Subcutaneous abdominal adipose tissue (tissue), 5 donors: ENCODE measurements around the gene MUC5AC.

Experiments used
- H3K27ac ChIP-seq: one replicate; pipeline ENCODE4 v1.7.0; 2013; ENCODE audit warnings: low read depth, mild to moderate bottlenecking, inconsistent platforms, low read length, moderate library complexity
- H3K27me3 ChIP-seq, 5 donors: one replicate each; pipeline ENCODE4 v1.7.0; 2013; ENCODE audit warnings: low read length in 5 of 5, inconsistent platforms in 1 of 5; ENCODE audit not compliant: control insufficient read depth in 5 of 5, insufficient read depth in 4 of 5
- H3K36me3 ChIP-seq, 5 donors: one replicate each; pipeline ENCODE4 v1.7.0; 2013; ENCODE audit warnings: low read length in 5 of 5; ENCODE audit not compliant: control insufficient read depth in 5 of 5, insufficient read depth in 5 of 5
- H3K4me1 ChIP-seq, 5 donors: one replicate each; pipeline ENCODE4 v1.7.0; 2013; ENCODE audit warnings: low read length in 5 of 5, mild to moderate bottlenecking in 3 of 5, moderate library complexity in 1 of 5; ENCODE audit not compliant: control insufficient read depth in 5 of 5, insufficient read depth in 5 of 5
- H3K4me3 ChIP-seq, 5 donors: one replicate each; pipeline ENCODE4 v1.7.0; 2013; ENCODE audit warnings: low read length in 5 of 5, low read depth in 1 of 5
- H3K9ac ChIP-seq, 5 donors: one replicate each; pipeline ENCODE4 v1.7.0; 2013; ENCODE audit warnings: low read length in 5 of 5, mild to moderate bottlenecking in 4 of 5, moderate library complexity in 3 of 5
- H3K9me3 ChIP-seq, 5 donors: one replicate each; pipeline ENCODE4 v1.7.0; 2013; ENCODE audit warnings: low read length in 5 of 5; ENCODE audit not compliant: control insufficient read depth in 5 of 5
- donor health status: healthy.
- donor health status: healthy.
- donor health status: healthy.
- donor health status: healthy.
- donor health status: healthy.

Gene MUC5AC

GRCh38 chr11:1221848-1222311 lies 64.1 kb downstream of the MUC5AC start:
- peaks cover 10 to 71% (median 45%) of the 10 kb centered on the region in 5 donors for H3K27me3 ChIP-seq
- peaks cover 0 to 2% (median 0%) of the 10 kb centered on the region in 5 donors for H3K4me1 ChIP-seq
- H3K4me3 ChIP-seq = no peak overlapping the region
- H3K27ac ChIP-seq = no peak overlapping the region
- H3K9ac ChIP-seq = no peak overlapping the region
- H3K9me3 ChIP-seq = no peaks in the 10 kb centered on the region
- no peaks in the 10 kb centered on the region for H3K36me3 ChIP-seq

- H3K4me1 ChIP-seq = peaks cover 0 to 2% (median 0%) of the 10 kb centered on the region in 5 donors
- H3K36me3 ChIP-seq = no peaks in the 10 kb centered on the region
- no peak within 1 kb of the TSS for H3K9ac ChIP-seq
- H3K27ac ChIP-seq = no peak within 1 kb of the TSS
- no peak within 1 kb of the TSS for H3K4me3 ChIP-seq
- peaks cover 14 to 69% (median 47%) of the 10 kb centered on the region in 5 donors for H3K27me3 ChIP-seq
- H3K9me3 ChIP-seq = no peaks in the 10 kb centered on the region
These were observed 65.0 kb downstream of the MUC5AC start, which contains the start of gene MUC5B for GRCh38 chr11:1222491-1223345. Gene MUC5B (plus strand): TSS chr11:1223066. CDS start chr11:1223124, 58 bp downstream.

- Histone ChIP-seq H3K9ac (no peak overlapping the region), H3K27me3 (peaks cover 14 to 71% (median 51%) of the 10 kb centered on the region in 5 donors), H3K4me3 (no peak overlapping the region), H3K9me3 (no peaks in the 10 kb centered on the region), H3K36me3 (no peaks in the 10 kb centered on the region), H3K27ac (no peak overlapping the region), H3K4me1 (peaks cover 0 to 2% (median 0%) of the 10 kb centered on the region in 5 donors)
These were observed 65.8 kb downstream of the MUC5AC start for GRCh38 chr11:1223346-1224110.

DNA sequence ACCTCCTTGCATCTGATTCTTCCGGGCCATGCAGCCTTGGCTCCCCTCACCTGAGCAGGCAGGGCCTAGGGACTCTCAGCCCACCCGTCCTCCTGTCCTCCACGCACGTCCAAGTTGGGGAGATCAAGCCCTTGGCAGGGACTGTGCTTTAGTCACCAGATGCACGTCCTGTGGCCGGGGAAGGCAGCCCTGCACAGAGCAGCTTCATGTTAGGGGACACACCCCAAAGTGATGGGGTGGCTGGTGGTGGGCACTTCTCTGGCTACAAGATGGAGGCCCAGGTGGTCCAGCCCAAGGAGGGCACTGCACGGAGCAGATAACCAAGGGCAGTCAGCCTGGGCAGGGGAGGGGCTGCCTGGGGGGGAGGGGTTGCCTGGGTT lies 66.3 kb downstream of the MUC5AC start:
- H3K9ac ChIP-seq = no peak overlapping the region
- H3K27ac ChIP-seq = no peak overlapping the region
- peaks cover 0 to 2% (median 0%) of the 10 kb centered on the region in 5 donors for H3K4me1 ChIP-seq
- no peak overlapping the region for H3K4me3 ChIP-seq
- no peaks in the 10 kb centered on the region for H3K36me3 ChIP-seq
- H3K9me3 ChIP-seq = no peaks in the 10 kb centered on the region
- H3K27me3 ChIP-seq = peaks cover 14 to 68% (median 50%) of the 10 kb centered on the region in 5 donors

DNA sequence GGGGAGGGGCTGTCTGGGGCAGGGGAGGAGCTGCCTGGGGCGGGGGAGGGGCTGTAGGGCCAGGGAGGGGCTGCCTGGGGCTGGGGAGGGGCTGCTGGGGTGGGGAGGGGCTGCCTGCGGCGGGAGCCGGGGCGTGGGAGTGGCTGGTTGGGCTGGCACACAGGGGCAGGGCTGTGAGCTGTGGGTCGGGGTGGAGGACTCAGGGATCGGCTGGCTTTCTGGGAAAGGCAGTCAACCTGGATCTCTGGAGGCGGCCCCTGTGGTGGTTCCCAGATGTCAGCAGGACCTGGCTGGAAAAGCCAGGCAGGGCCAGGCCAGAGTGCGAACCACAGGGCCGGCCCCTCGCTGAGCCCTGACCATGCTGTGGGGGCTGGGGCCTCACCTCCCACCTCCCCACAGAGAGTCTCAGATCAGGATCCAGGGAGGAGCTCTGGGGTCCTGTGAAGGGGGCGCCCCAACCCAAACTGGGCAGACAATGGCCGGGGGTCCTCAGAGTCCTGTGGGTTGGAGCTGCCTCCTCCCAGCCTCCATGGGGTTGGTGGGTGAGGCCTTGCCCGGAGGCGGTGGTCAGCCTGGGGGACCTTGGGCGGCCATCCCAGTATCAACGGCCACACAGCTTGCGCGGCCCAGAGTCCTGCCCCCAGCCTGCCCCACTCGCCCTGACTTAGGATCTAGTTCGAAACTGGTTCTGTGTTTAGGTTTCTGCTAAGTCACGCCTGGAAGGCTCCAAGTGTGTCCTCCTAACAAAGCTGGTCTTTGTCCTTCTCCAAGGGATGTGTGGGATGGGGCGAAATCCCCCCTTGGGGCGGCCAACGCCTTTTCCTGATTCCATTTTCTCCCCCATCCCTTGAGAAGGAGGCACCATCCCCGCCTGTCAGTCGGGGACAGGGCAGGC lies 67.0 kb downstream of the MUC5AC start:
- no peak overlapping the region for H3K27ac ChIP-seq
- peaks cover 0 to 2% (median 0%) of the 10 kb centered on the region in 5 donors for H3K4me1 ChIP-seq
- no peak overlapping the region for H3K4me3 ChIP-seq
- no peaks in the 10 kb centered on the region for H3K9me3 ChIP-seq
- no peaks in the 10 kb centered on the region for H3K36me3 ChIP-seq
- peaks cover 18 to 69% (median 49%) of the 10 kb centered on the region in 5 donors for H3K27me3 ChIP-seq
- no peak overlapping the region for H3K9ac ChIP-seq

DNA sequence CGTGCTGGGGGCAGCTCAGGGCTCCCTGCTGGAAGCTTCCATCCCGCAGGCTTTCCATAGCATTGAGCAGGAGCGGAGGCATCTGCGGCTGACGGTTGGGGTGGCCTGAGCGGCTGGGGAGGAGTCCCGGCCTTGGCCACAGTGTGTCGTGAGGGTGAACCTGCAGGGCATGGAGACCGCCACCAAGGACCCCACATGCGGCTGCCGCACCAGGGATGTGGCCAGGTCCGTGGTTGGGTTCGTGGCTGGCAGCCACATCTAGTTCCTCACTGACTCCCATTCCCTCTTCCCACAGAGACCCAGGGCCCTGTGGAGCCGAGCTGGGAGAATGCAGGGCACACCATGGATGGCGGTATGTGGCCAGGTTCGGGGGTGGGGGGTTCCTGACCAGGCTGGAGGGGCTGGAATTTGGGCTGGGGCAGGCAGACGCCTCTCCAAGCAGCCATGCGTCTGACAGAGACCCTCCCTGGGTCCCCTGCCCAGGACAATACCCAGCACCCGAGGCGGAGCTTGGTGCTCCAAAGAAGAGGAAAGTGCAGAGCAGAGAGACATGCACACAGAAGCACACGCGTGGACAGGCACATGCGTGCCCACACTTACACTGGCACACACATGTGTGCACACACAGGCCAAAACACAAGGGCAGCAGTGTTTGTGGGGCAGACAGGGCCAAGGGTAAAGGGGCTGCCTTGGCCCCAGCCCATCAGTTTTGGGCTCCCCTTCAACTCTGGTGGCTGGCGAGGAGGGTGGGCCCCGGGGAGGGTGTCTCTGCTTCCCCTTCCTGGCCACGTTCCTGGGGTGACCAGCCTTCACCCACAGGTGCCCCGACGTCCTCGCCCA lies 67.9 kb downstream of the MUC5AC start:
- H3K27ac ChIP-seq = no peak overlapping the region
- peaks cover 25 to 69% (median 51%) of the 10 kb centered on the region in 5 donors for H3K27me3 ChIP-seq

GRCh38 chr11:1226226-1226985 lies 68.7 kb downstream of the MUC5AC start:
- Histone ChIP-seq H3K9me3 (no peaks in the 10 kb centered on the region), H3K27ac (no peak overlapping the region), H3K36me3 (no peaks in the 10 kb centered on the region), H3K4me1 (peaks cover 0 to 2% (median 0%) of the 10 kb centered on the region in 5 donors), H3K4me3 (no peak overlapping the region), H3K27me3 (peaks cover 28 to 69% (median 46%) of the 10 kb centered on the region in 5 donors), H3K9ac (no peak overlapping the region)

More for the DNA sequence above, 67.9 kb downstream of the MUC5AC start:
- H3K4me3 ChIP-seq = no peak overlapping the region
- H3K36me3 ChIP-seq = no peaks in the 10 kb centered on the region
- no peaks in the 10 kb centered on the region for H3K9me3 ChIP-seq
- H3K9ac ChIP-seq = no peak overlapping the region
- peaks cover 0 to 2% (median 0%) of the 10 kb centered on the region in 5 donors for H3K4me1 ChIP-seq

DNA sequence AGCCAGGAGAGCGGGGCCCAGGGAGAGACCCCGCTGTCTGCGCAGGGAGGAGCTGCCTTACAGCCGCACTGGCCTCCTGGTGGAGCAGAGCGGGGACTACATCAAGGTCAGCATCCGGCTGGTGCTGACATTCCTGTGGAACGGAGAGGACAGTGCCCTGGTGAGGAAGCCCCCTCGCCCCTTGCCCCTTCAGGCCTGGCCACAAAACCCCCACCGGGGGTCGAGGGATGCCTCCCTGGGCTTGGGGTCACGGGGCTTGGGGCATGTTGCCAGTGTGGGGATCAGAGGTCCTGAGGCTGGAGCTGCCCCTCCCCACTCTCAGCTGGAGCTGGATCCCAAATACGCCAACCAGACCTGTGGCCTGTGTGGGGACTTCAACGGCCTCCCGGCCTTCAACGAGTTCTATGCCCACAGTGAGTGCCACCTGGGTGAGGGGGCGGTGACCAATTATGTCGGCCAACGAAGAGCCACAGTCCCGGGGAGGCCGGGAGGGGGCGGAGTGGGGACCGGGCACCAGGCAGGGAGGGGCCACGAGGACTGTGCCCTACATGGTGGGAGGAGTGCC lies 69.3 kb downstream of the MUC5AC start:
- Histone ChIP-seq H3K4me3 (no peak overlapping the region), H3K9me3 (no peaks in the 10 kb centered on the region), H3K9ac (no peak overlapping the region), H3K27me3 (peaks cover 28 to 69% (median 43%) of the 10 kb centered on the region in 5 donors), H3K27ac (no peak overlapping the region), H3K36me3 (no peaks in the 10 kb centered on the region), H3K4me1 (peaks cover 0 to 2% (median 0%) of the 10 kb centered on the region in 5 donors)
